Hematopoietic multipotent progenitor cell treated with erythropoietin and hydrocortisone succinate and interleukin-3 and kit ligand, for 8 days (in vitro differentiated cells): ENCODE measurements around the gene ATP8A1.
"Not testable (repeated sequence)": the region's sequence is repeated elsewhere in the genome, so short reads cannot be mapped to it uniquely, and the experiment has no call there.

ENCODE experiments used
- DNase-seq: peaks from one replicate; pipeline ENCODE4 v3.0.0-alpha.2; 2015

Gene ATP8A1

GRCh38 chr4:42461216-42461615, 195.7 kb downstream of the ATP8A1 start:
- not testable (repeated sequence) for DNase-seq

GRCh38 chr4:42460043-42460442, 196.9 kb downstream of the ATP8A1 start:
- DNase-seq = no peak

GRCh38 chr4:42458657-42459056, 198.2 kb downstream of the ATP8A1 start:
- DNase-seq = no peak

GRCh38 chr4:42454755-42455420, 202.0 kb downstream of the ATP8A1 start:
- DNase-seq = no peak

GRCh38 chr4:42453612-42454011, 203.3 kb downstream of the ATP8A1 start:
- DNase-seq = no peak

- no peak for DNase-seq
Observed at GRCh38 chr4:42452823-42453222, 204.1 kb downstream of the ATP8A1 start.

GRCh38 chr4:42446823-42447222, 210.1 kb downstream of the ATP8A1 start:
- DNase-seq = no peak

GRCh38 chr4:42445038-42445437, 211.9 kb downstream of the ATP8A1 start:
- DNase-seq = no peak

- no peak for DNase-seq
Observed at GRCh38 chr4:42442601-42443000, 214.3 kb downstream of the ATP8A1 start.

- no peak for DNase-seq
Observed at GRCh38 chr4:42440083-42440482, 216.8 kb downstream of the ATP8A1 start.

- DNase-seq = no peak
Observed at GRCh38 chr4:42436928-42437565, 219.9 kb downstream of the ATP8A1 start.

- DNase-seq = no peak
Observed at GRCh38 chr4:42428036-42428435, 228.9 kb downstream of the ATP8A1 start.

- DNase-seq = no peak
Observed at GRCh38 chr4:42425146-42426065, 231.5 kb downstream of the ATP8A1 start.

- no peak for DNase-seq
Observed at GRCh38 chr4:42420140-42420539, 236.8 kb downstream of the ATP8A1 start.

- DNase-seq = no peak
Observed at GRCh38 chr4:42417550-42417949, 239.4 kb downstream of the ATP8A1 start.

- no peak for DNase-seq
Observed at GRCh38 chr4:42416017-42416416, 240.9 kb downstream of the ATP8A1 start.

GRCh38 chr4:42415281-42415680, 241.6 kb downstream of the ATP8A1 start:
- DNase-seq = no peak

GRCh38 chr4:42412251-42412650, 244.7 kb downstream of the ATP8A1 start:
- DNase-seq = no peak

GRCh38 chr4:42411803-42412202, 245.1 kb downstream of the ATP8A1 start:
- DNase-seq = no peak

GRCh38 chr4:42410446-42410845, 246.5 kb downstream of the ATP8A1 start:
- DNase-seq = no peak

- DNase-seq = no peak
Observed at GRCh38 chr4:42404001-42404400, 252.9 kb downstream of the ATP8A1 start.

GRCh38 chr4:42401171-42401570, 255.7 kb downstream of the ATP8A1 start:
- DNase-seq = no peak

- DNase-seq = no peak
Observed at GRCh38 chr4:42399393-42399792, 257.5 kb downstream of the ATP8A1 start.

GRCh38 chr4:42398871-42399331, 258.0 kb downstream of the ATP8A1 start:
- DNase-seq = no peak
